ENCODE results near the gene NAA50.

NAA50 gene

DNA sequence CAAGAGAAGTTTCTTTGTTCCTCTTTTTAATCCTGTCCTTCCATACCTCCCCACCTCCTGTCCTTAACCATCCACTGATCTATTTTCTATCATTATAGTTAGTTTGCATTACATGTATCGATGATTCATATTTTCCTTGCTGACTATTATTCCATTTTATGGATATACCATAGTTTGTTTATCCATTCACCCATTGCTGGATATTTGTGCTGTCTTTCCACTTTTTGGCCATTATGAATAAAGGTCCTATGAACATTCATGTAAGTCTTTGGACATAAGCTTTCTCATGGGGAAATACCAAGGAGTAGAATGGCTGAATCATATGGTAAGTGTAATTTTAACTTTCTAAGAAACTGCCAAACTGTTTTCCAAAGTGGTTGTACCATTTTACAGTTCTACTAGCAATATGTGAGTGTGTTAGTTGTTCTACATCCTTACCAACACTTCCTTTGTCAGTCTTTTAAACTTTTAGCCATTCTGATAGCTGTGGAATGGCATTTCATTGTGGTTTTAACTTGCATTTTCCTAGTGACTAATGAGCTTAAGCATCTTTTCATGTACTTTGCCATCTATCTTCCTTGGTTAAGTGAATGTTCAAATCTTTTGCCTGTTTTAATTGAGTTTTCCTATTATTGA, 12.5 kb upstream of the NAA50 start:
- Histone ChIP-seq H3K56ac (ENCODE audit: low read length) (no peak overlapping the region), H3K9ac (ENCODE audit: low read length) (no peak overlapping the region), H3K79me1 (ENCODE audit: low read length) (no peaks in the 10 kb centered on the region), H3K4me3 (ENCODE audit: low read length) (no peak overlapping the region), H3K23ac (ENCODE audit: low read length) (no peak overlapping the region), H3K4me2 (ENCODE audit: low read length) (no peak overlapping the region), H4K8ac (ENCODE audit: low read depth, low read length) (no peak overlapping the region), H3K36me3 (ENCODE audit: control insufficient read depth, insufficient read depth, low read length) (no peaks in the 10 kb centered on the region), H3K4ac (ENCODE audit: low read depth, low read length) (no peak overlapping the region), H2BK5ac (ENCODE audit: low read length) (no peak overlapping the region), H3K18ac (ENCODE audit: low read length) (no peak overlapping the region), H3K27me3 (ENCODE audit: insufficient read depth, low read length, poor library complexity) (no peaks in the 10 kb centered on the region), H2BK120ac (ENCODE audit: low read depth, low read length) (no peak overlapping the region), H3K4me1 (ENCODE audit: control insufficient read depth, low read depth, low read length) (no peaks in the 10 kb centered on the region), H3K79me2 (ENCODE audit: control insufficient read depth, insufficient read depth, low read length) (no peaks in the 10 kb centered on the region), H2AK5ac (ENCODE audit: low read length) (no peak overlapping the region), H2BK15ac (replicated peaks; ENCODE audit: low read depth) (no peak overlapping the region), H3K27ac (ENCODE audit: low read depth, low read length) (no peak overlapping the region), H4K5ac (ENCODE audit: low read length) (no peak overlapping the region)
- no peak for DNase-seq
- WGBS (ENCODE audit: extremely low coverage, insufficient coverage, low lambda C conversion rate) = no CpG with 5 or more reads among the region's 1 CpG

DNA sequence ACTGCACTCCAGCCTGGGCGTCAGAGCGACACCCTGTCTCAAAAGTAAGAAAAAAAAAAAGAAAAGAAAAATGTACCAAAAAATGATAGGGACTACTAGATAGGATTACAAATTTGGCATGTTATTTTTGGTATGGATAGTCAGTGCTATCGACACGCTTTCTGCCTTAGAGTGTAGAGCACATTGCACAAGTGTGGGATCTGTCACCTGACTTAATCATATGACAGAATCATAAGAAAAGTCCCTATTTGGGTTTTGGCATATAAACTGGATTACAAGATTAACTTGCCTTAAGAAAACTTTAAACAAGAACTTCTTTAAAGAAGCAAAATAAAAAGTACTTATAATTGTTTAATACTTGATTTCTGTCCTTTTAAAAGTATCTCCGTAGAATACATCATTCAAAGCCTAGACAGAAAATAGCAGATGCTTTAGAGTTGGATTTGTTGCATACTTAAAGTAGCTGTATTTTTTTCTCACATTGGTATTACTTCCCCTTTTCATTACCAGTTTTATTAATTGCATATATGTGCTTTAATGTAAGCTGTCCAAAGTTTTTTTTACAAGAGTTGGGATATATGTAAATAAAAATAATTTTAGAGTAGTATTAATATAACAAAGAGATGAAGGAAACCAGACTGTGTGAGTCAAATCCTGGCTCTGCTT, 8.6 kb upstream of the NAA50 start:
- Histone ChIP-seq H3K23ac (ENCODE audit: low read length) (no peak overlapping the region), H3K27ac (ENCODE audit: low read depth, low read length) (no peak overlapping the region), H2BK120ac (ENCODE audit: low read depth, low read length) (no peak overlapping the region), H3K9ac (ENCODE audit: low read length) (no peak overlapping the region), H3K4me1 (ENCODE audit: control insufficient read depth, low read depth, low read length) (no peaks in the 10 kb centered on the region), H2AK5ac (ENCODE audit: low read length) (no peak overlapping the region), H2BK15ac (replicated peaks; ENCODE audit: low read depth) (no peak overlapping the region), H3K4me2 (ENCODE audit: low read length) (no peak overlapping the region), H3K79me1 (ENCODE audit: low read length) (no peaks in the 10 kb centered on the region), H3K18ac (ENCODE audit: low read length) (no peak overlapping the region), H3K4me3 (ENCODE audit: low read length) (no peak overlapping the region), H3K36me3 (ENCODE audit: control insufficient read depth, insufficient read depth, low read length) (no peaks in the 10 kb centered on the region), H4K8ac (ENCODE audit: low read depth, low read length) (no peak overlapping the region), H2BK5ac (ENCODE audit: low read length) (no peak overlapping the region), H3K4ac (ENCODE audit: low read depth, low read length) (no peak overlapping the region), H3K27me3 (ENCODE audit: insufficient read depth, low read length, poor library complexity) (no peaks in the 10 kb centered on the region), H3K79me2 (ENCODE audit: control insufficient read depth, insufficient read depth, low read length) (peaks cover 2% of the 10 kb centered on the region), H4K5ac (ENCODE audit: low read length) (no peak overlapping the region), H3K56ac (ENCODE audit: low read length) (no peak overlapping the region)
- no peak for DNase-seq
- no CpG with 5 or more reads among the region's 5 CpGs for WGBS (ENCODE audit: extremely low coverage, insufficient coverage, low lambda C conversion rate)

DNA sequence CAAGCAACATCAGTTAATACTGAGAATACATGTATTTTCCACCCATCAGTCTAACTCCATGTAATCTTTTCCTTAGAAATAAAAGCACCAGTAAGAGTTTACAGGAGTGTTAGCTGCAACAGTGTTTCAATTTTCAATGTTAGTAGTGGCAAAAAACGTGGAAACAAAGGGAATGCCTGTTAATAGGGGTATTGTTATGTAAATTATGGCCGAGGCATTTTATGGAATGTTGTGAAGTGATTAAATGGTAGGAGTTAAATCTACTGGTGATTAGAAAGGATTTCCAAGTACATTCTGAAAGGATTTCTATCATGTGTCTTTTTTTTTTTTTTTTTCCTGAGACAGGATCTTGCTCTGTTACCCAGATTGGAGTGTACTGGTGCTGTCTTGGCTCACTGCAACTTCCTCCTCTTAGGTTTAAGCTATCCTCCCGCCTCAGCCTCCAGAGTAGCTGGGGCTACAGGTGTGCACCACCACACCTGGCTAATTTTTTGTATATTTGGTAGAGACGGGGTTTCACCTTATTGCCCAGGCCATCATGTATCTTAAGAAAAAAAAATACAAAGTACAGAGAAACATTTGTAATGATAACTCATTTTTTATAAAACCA, 7.4 kb upstream of the NAA50 start:
- H3K36me3 ChIP-seq (ENCODE audit: control insufficient read depth, insufficient read depth, low read length) = no peaks in the 10 kb centered on the region
- no peak overlapping the region for H3K9ac ChIP-seq (ENCODE audit: low read length)
- no peak overlapping the region for H3K18ac ChIP-seq (ENCODE audit: low read length)
- no peak overlapping the region for H3K23ac ChIP-seq (ENCODE audit: low read length)
- H3K79me2 ChIP-seq (ENCODE audit: control insufficient read depth, insufficient read depth, low read length) = peaks cover 2% of the 10 kb centered on the region
- H4K5ac ChIP-seq (ENCODE audit: low read length) = no peak overlapping the region
- no peaks in the 10 kb centered on the region for H3K79me1 ChIP-seq (ENCODE audit: low read length)
- no peak overlapping the region for H2BK5ac ChIP-seq (ENCODE audit: low read length)
- H2AK5ac ChIP-seq (ENCODE audit: low read length) = no peak overlapping the region
- H3K4me1 ChIP-seq (ENCODE audit: control insufficient read depth, low read depth, low read length) = no peaks in the 10 kb centered on the region
- peak; percentile 74 for DNase-seq
- H3K4me2 ChIP-seq (ENCODE audit: low read length) = no peak overlapping the region
- WGBS (ENCODE audit: extremely low coverage, insufficient coverage, low lambda C conversion rate) = 100% methylated on average over 1 of the region's 4 CpGs
- no peaks in the 10 kb centered on the region for H3K27me3 ChIP-seq (ENCODE audit: insufficient read depth, low read length, poor library complexity)
- no peak overlapping the region for H4K8ac ChIP-seq (ENCODE audit: low read depth, low read length)
- no peak overlapping the region for H3K27ac ChIP-seq (ENCODE audit: low read depth, low read length)
- no peak overlapping the region for H2BK120ac ChIP-seq (ENCODE audit: low read depth, low read length)
- no peak overlapping the region for H3K4me3 ChIP-seq (ENCODE audit: low read length)
- H3K4ac ChIP-seq (ENCODE audit: low read depth, low read length) = no peak overlapping the region
- H2BK15ac ChIP-seq (replicated peaks; ENCODE audit: low read depth) = no peak overlapping the region
- H3K56ac ChIP-seq (ENCODE audit: low read length) = no peak overlapping the region

DNA sequence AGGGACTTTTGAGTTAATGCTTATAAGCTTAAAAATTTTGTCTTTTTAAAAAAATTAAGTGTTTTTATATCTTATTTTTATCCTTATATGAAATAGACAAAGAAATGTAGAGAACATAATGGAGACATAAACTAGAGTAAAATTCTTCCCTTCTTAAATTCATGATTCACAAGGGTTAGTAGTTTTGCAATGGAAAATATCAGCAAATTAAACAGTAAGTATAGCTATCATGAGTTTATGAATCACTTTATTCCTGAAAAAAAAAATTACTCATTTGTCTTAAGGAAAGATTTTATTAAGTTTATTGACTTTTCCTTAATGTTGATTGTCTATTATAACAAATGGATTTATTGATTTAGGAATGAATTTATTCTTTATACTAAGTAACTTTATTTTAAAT, 5.1 kb upstream of the NAA50 start:
- Histone ChIP-seq H2BK120ac (ENCODE audit: low read depth, low read length) (no peak overlapping the region), H3K79me1 (ENCODE audit: low read length) (peaks cover 6% of the 10 kb centered on the region), H4K5ac (ENCODE audit: low read length) (no peak overlapping the region), H3K79me2 (ENCODE audit: control insufficient read depth, insufficient read depth, low read length) (peaks cover 4% of the 10 kb centered on the region), H3K9ac (ENCODE audit: low read length) (no peak overlapping the region), H3K4me3 (ENCODE audit: low read length) (no peak overlapping the region), H2BK5ac (ENCODE audit: low read length) (no peak overlapping the region), H3K56ac (ENCODE audit: low read length) (no peak overlapping the region), H3K27me3 (ENCODE audit: insufficient read depth, low read length, poor library complexity) (no peaks in the 10 kb centered on the region), H3K4me2 (ENCODE audit: low read length) (no peak overlapping the region), H4K8ac (ENCODE audit: low read depth, low read length) (no peak overlapping the region), H3K18ac (ENCODE audit: low read length) (no peak overlapping the region), H2AK5ac (ENCODE audit: low read length) (no peak overlapping the region), H3K27ac (ENCODE audit: low read depth, low read length) (no peak overlapping the region), H3K4me1 (ENCODE audit: control insufficient read depth, low read depth, low read length) (no peaks in the 10 kb centered on the region), H3K36me3 (ENCODE audit: control insufficient read depth, insufficient read depth, low read length) (no peaks in the 10 kb centered on the region), H2BK15ac (replicated peaks; ENCODE audit: low read depth) (no peak overlapping the region), H3K23ac (ENCODE audit: low read length) (no peak overlapping the region), H3K4ac (ENCODE audit: low read depth, low read length) (no peak overlapping the region)
- DNase-seq = no peak

DNA sequence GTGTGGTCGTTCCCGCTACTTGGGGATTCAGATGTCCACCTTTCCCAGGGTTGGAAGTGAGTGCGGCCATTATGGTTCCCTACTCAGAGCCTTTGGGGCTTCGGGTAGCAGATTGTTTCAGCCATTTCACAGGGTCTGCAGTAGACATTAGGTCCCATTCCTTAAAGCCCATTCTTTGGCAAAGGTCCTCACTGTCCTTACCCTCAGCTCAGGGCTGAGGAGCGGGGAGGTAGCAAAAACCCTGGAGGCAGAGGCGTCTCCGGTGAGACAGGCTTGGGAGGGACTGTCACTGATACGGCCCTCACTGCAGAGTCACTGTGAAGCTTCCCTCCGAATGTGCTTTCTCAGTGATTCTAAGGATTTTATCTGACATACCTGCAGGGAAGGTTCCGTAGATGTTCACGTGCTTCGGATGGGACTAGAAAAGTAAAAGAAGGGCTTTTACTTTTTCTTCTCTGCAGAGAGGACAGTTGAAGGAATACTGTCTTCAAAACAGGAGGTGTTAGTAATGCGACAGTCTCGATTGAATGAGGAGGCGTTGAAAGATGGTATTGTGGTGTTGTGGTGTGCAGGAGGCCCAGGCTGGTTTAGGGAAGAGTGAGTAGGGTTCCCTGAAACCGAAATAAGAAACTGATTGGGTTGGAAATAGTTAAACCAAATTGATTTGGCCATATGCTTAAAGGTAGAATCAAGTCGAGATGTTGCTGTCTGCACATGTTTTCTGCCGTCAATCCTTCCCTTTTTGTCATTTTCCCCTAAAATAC, 1.4 kb upstream of the NAA50 start:
- DNase-seq = peak; percentile 68

More for the DNA sequence above, 1.4 kb upstream of the NAA50 start:
- Histone ChIP-seq H3K79me2 (ENCODE audit: control insufficient read depth, insufficient read depth, low read length) (peaks cover 36% of the 10 kb centered on the region), H4K5ac (ENCODE audit: low read length) (no peak overlapping the region), H3K9ac (ENCODE audit: low read length) (peak overlapping the region; percentile 78), H3K27ac (ENCODE audit: low read depth, low read length) (peak overlapping the region; percentile 14), H3K18ac (ENCODE audit: low read length) (no peak overlapping the region), H2BK5ac (ENCODE audit: low read length) (no peak overlapping the region), H4K8ac (ENCODE audit: low read depth, low read length) (no peak overlapping the region), H3K79me1 (ENCODE audit: low read length) (peaks cover 6% of the 10 kb centered on the region), H3K23ac (ENCODE audit: low read length) (no peak overlapping the region), H3K36me3 (ENCODE audit: control insufficient read depth, insufficient read depth, low read length) (no peaks in the 10 kb centered on the region), H3K56ac (ENCODE audit: low read length) (peak overlapping the region; percentile 92), H3K4me3 (ENCODE audit: low read length) (peak overlapping the region; percentile 50), H3K4ac (ENCODE audit: low read depth, low read length) (no peak overlapping the region), H2BK120ac (ENCODE audit: low read depth, low read length) (no peak overlapping the region), H2AK5ac (ENCODE audit: low read length) (no peak overlapping the region), H3K27me3 (ENCODE audit: insufficient read depth, low read length, poor library complexity) (no peaks in the 10 kb centered on the region), H2BK15ac (replicated peaks; ENCODE audit: low read depth) (no peak overlapping the region), H3K4me1 (ENCODE audit: control insufficient read depth, low read depth, low read length) (peaks cover 2% of the 10 kb centered on the region), H3K4me2 (ENCODE audit: low read length) (peak overlapping the region; percentile 87)
- WGBS (ENCODE audit: extremely low coverage, insufficient coverage, low lambda C conversion rate) = no CpG with 5 or more reads among the region's 18 CpGs
